GM23338 (cell line): Measurements from ENCODE around the gene HCAR2. TPM values are rescaled to one million over a fixed set of nuclear protein-coding genes. Genes with fewer than 3 reads are reported as not detected.
A peak's percentile ranks its signal among the peaks of the same experiment; 100 is the strongest.

ENCODE experiments used
- ATAC-seq: fragments of 200-7000 bp; cut with Tn5 transposase; 3 replicates; pipeline ENCODE4 v1.9.1; 2020
- DNase-seq: peaks from one replicate; pipeline ENCODE4 v3.0.0-alpha.2; 2015; ENCODE audit warnings: low spot score
- H2AFZ ChIP-seq: fragments of 200-600 bp; sonication (generic); 2 replicates; pipeline ENCODE4 v1.8.0; 2016; ENCODE audit warnings: antibody characterized with exemption, mild to moderate bottlenecking, moderate library complexity
- H3F3A ChIP-seq: fragments of 200-600 bp; sonication (generic); replicated peaks from 2 replicates; pipeline ENCODE4 v1.8.0; 2017; ENCODE audit warnings: antibody characterized with exemption, mixed run types, low read depth
- H3K27ac ChIP-seq: fragments of 200-600 bp; sonication (generic); 2 replicates; pipeline ENCODE4 v1.6.1; 2016; ENCODE audit warnings: low read depth
- H3K27me3 ChIP-seq: fragments of 200-600 bp; sonication (generic); 2 replicates; pipeline ENCODE4 v1.8.0; 2016; ENCODE audit warnings: mild to moderate bottlenecking, mixed run types, moderate library complexity; ENCODE audit not compliant: insufficient read depth
- H3K36me3 ChIP-seq: fragments of 200-600 bp; sonication (generic); 2 replicates; pipeline ENCODE4 v1.8.0; 2016; ENCODE audit warnings: mild to moderate bottlenecking; ENCODE audit not compliant: insufficient read depth
- H3K4me1 ChIP-seq: fragments of 200-600 bp; sonication (generic); 2 replicates; pipeline ENCODE4 v1.8.0; 2016; ENCODE audit warnings: mild to moderate bottlenecking, moderate library complexity; ENCODE audit not compliant: insufficient read depth
- H3K4me2 ChIP-seq: fragments of 200-600 bp; sonication (generic); 2 replicates; pipeline ENCODE4 v1.7.1; 2017; ENCODE audit warnings: mixed run types
- H3K4me3 ChIP-seq: fragments of 200-600 bp; sonication (generic); 2 replicates; pipeline ENCODE4 v1.6.1; 2016; ENCODE audit warnings: mixed run types
- H3K79me2 ChIP-seq: fragments of 200-600 bp; sonication (generic); replicated peaks from 2 replicates; pipeline ENCODE4 v1.8.0; 2017; ENCODE audit warnings: mild to moderate bottlenecking; ENCODE audit not compliant: insufficient read depth
- H3K9me2 ChIP-seq: fragments of 200-600 bp; sonication (generic); 2 replicates; pipeline ENCODE4 v1.8.0; 2017; ENCODE audit not compliant: insufficient read depth
- H4K20me1 ChIP-seq: fragments of 200-600 bp; sonication (generic); replicated peaks from 2 replicates; pipeline ENCODE4 v1.8.0; 2017; ENCODE audit warnings: mild to moderate bottlenecking; ENCODE audit not compliant: insufficient read depth
- H3K27ac Mint-ChIP-seq: 2 replicates; pipeline ENCODE4 v1.8.0; 2020; ENCODE audit warnings: inconsistent platforms, mild to moderate bottlenecking, moderate library complexity, mixed read lengths
- H3K27me3 Mint-ChIP-seq: 3 replicates; pipeline ENCODE4 v1.8.0; 2022; ENCODE audit warnings: low read depth, mild to moderate bottlenecking, moderate library complexity, mixed read lengths, inconsistent platforms; ENCODE audit not compliant: insufficient read depth, poor library complexity
- H3K36me3 Mint-ChIP-seq: 3 replicates; pipeline ENCODE4 v1.8.0; 2021; ENCODE audit warnings: low read depth, mild to moderate bottlenecking, inconsistent platforms, moderate library complexity, mixed read lengths
- H3K4me1 Mint-ChIP-seq: 3 replicates; pipeline ENCODE4 v1.8.0; 2020; ENCODE audit warnings: mild to moderate bottlenecking, inconsistent platforms, mixed read lengths
- H3K4me3 Mint-ChIP-seq: 3 replicates; pipeline ENCODE4 v1.8.0; 2021; ENCODE audit warnings: moderate library complexity, mild to moderate bottlenecking, inconsistent platforms, mixed read lengths
- H3K9me3 Mint-ChIP-seq: 3 replicates; pipeline ENCODE4 v1.8.0; 2020; ENCODE audit warnings: moderate library complexity, mild to moderate bottlenecking, inconsistent platforms, mixed read lengths
- CREB1 ChIP-seq: fragments of 250-450 bp; sonication (Bioruptor Pico); IDR thresholded peaks from 2 replicates; pipeline ENCODE4 v1.5.0; 2020; ENCODE audit warnings: low read depth, mild to moderate bottlenecking, moderate library complexity
- EZH2 ChIP-seq: fragments of 200-600 bp; sonication (generic); IDR thresholded peaks from one replicate; pipeline ENCODE4 v1.8.0; 2017; ENCODE audit warnings: antibody characterized with exemption, mild to moderate bottlenecking, low read depth; ENCODE audit not compliant: unreplicated experiment
- NANOG ChIP-seq: IDR thresholded peaks from 2 replicates; pipeline ENCODE4 v1.6.1; 2016; ENCODE audit warnings: antibody characterized with exemption, borderline replicate concordance
- POLR2AphosphoS5 ChIP-seq: IDR thresholded peaks from 2 replicates; pipeline ENCODE4 v1.6.1; 2016; ENCODE audit warnings: antibody characterized with exemption, low read depth
- STAT1 ChIP-seq: IDR thresholded peaks from one replicate; pipeline ENCODE4 v1.6.1; 2016; ENCODE audit warnings: antibody characterized with exemption; ENCODE audit not compliant: unreplicated experiment
- ZNF114 ChIP-seq: fragments of 250-450 bp; sonication (Bioruptor Pico); IDR thresholded peaks from 2 replicates; pipeline ENCODE4 v1.5.0; 2020; ENCODE audit warnings: mild to moderate bottlenecking, moderate library complexity
- ZNF331 ChIP-seq: fragments of 250-450 bp; sonication (Bioruptor Pico); IDR thresholded peaks from 2 replicates; pipeline ENCODE4 v1.5.0; 2020; ENCODE audit warnings: low read depth, mild to moderate bottlenecking, moderate library complexity
- polyA plus RNA-seq: library from polyadenylated mRNA; unstranded; fragments of >200 nt; fragmentation: Nextera tagmentation; extraction: Ambion mirVana; gene quantifications from 2 replicates; pipeline ENCODE4 v1.2.1, GENCODE V29; 2016
- total RNA-seq: library from RNA; depleted of rRNA; stranded (reverse); fragments of >200 nt; shearing (Covaris generic); gene quantifications from 2 replicates; pipeline ENCODE4 v1.2.3, GENCODE V29; 2014
- TF ChIP-seq, protein P1 (sequence below): IDR thresholded peaks from 2 replicates; pipeline ENCODE4 v1.6.1; 2016; ENCODE audit warnings: antibody characterized with exemption
- TF ChIP-seq, protein P2 (sequence below): fragments of 250-450 bp; sonication (Bioruptor Pico); IDR thresholded peaks from 2 replicates; pipeline ENCODE4 v1.5.0; 2020; ENCODE audit warnings: mild to moderate bottlenecking, moderate library complexity
- TF ChIP-seq, protein P3 (sequence below), 2 experiments: fragments of 200-600 bp in 1 of 2; sonication (generic) in 1 of 2; conservative IDR thresholded peaks; 2 replicates each; pipeline versions ENCODE4 v1.5.1 to v1.6.1; 2016 to 2017; ENCODE audit warnings: antibody characterized with exemption in 2 of 2, low read depth in 2 of 2, mild to moderate bottlenecking in 2 of 2, moderate library complexity in 1 of 2

HCAR2 gene
- total and polyA plus RNA-seq, 2 experiments from 2014 or later, result not detected

- DNase-seq, result peak; percentile 19
- Mint-ChIP-seq H3K27me3 (peaks cover 4% of the 10 kb centered on the region), H3K4me1 (peaks cover 6% of the 10 kb centered on the region), H3K9me3 (no peaks in the 10 kb centered on the region), H3K4me3 (no peak overlapping the region), H3K36me3 (no peaks in the 10 kb centered on the region), H3K27ac (no peak overlapping the region)
- Histone ChIP-seq H3K9me2 (no peaks in the 10 kb centered on the region), H3K79me2 (no peaks in the 10 kb centered on the region), H3F3A (no peaks in the 10 kb centered on the region), H3K27ac (0 out of 2 replicates have a peak overlapping the region, but pooled peaks have one; percentile 30), H4K20me1 (no peaks in the 10 kb centered on the region; the same call in 1 of the 2 replicates), H3K4me1 (peaks cover 7% of the 10 kb centered on the region; the same call in 1 of the 2 replicates), H3K4me2 (no peak overlapping the region), H3K36me3 (no peaks in the 10 kb centered on the region), H3K4me3 (no peak overlapping the region), H2AFZ (no peak overlapping the region), H3K27me3 (no peaks in the 10 kb centered on the region)
- peak; percentile 76 for ATAC-seq
- TF ChIP-seq NANOG, result no peak
Measured at GRCh38 chr12:122668268-122668667, 34.9 kb downstream of the HCAR2 start.

DNA sequence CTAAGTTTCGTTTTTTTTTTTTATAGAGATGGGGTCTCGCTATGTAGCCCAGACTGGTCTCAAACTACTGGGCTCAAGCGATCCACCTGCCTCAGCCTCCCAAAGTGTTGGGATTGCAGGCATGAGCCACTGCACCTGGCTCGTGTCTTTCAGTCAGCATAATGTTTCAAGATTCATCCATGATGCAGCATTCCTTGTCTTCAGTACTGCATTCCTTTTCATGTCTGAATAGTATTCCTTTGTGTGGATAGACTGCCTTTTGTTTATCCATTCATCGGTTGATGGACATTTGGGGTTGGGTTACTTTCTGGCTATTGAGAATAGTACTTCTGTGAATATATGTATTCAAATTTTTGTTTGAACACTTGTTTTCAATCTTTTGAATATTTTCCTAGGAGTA lies 37.4 kb downstream of the HCAR2 start:
- Histone ChIP-seq H3K79me2 (no peaks in the 10 kb centered on the region), H3K9me2 (no peaks in the 10 kb centered on the region), H3K27me3 (no peaks in the 10 kb centered on the region), H3K4me1 (no peaks in the 10 kb centered on the region), H3F3A (no peaks in the 10 kb centered on the region), H3K4me3 (no peak overlapping the region), H2AFZ (no peak overlapping the region), H3K36me3 (no peaks in the 10 kb centered on the region), H4K20me1 (no peaks in the 10 kb centered on the region; the same call in 1 of the 2 replicates), H3K4me2 (no peak overlapping the region), H3K27ac (no peak overlapping the region)
- no peak for ATAC-seq
- H3K4me1 Mint-ChIP-seq, result no peaks in the 10 kb centered on the region; the same call in 2 of the 3 replicates
- H3K4me3 Mint-ChIP-seq, result no peak overlapping the region
- H3K36me3 Mint-ChIP-seq, result no peaks in the 10 kb centered on the region
- H3K27me3 Mint-ChIP-seq, result peaks cover 4% of the 10 kb centered on the region
- no peak for DNase-seq
- H3K9me3 Mint-ChIP-seq, result no peaks in the 10 kb centered on the region
- no peak overlapping the region for H3K27ac Mint-ChIP-seq
- TF ChIP-seq ZNF331 (no peak), CREB1 (CRISPR knock-in tag) (no peak), EZH2 (no peak), ZNF114 (no peak), STAT1 (no peak), POLR2AphosphoS5 (no peak)
- TF ChIP-seq, protein P1, sequence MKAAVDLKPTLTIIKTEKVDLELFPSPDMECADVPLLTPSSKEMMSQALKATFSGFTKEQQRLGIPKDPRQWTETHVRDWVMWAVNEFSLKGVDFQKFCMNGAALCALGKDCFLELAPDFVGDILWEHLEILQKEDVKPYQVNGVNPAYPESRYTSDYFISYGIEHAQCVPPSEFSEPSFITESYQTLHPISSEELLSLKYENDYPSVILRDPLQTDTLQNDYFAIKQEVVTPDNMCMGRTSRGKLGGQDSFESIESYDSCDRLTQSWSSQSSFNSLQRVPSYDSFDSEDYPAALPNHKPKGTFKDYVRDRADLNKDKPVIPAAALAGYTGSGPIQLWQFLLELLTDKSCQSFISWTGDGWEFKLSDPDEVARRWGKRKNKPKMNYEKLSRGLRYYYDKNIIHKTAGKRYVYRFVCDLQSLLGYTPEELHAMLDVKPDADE, result no peak
- TF ChIP-seq, protein P2, sequence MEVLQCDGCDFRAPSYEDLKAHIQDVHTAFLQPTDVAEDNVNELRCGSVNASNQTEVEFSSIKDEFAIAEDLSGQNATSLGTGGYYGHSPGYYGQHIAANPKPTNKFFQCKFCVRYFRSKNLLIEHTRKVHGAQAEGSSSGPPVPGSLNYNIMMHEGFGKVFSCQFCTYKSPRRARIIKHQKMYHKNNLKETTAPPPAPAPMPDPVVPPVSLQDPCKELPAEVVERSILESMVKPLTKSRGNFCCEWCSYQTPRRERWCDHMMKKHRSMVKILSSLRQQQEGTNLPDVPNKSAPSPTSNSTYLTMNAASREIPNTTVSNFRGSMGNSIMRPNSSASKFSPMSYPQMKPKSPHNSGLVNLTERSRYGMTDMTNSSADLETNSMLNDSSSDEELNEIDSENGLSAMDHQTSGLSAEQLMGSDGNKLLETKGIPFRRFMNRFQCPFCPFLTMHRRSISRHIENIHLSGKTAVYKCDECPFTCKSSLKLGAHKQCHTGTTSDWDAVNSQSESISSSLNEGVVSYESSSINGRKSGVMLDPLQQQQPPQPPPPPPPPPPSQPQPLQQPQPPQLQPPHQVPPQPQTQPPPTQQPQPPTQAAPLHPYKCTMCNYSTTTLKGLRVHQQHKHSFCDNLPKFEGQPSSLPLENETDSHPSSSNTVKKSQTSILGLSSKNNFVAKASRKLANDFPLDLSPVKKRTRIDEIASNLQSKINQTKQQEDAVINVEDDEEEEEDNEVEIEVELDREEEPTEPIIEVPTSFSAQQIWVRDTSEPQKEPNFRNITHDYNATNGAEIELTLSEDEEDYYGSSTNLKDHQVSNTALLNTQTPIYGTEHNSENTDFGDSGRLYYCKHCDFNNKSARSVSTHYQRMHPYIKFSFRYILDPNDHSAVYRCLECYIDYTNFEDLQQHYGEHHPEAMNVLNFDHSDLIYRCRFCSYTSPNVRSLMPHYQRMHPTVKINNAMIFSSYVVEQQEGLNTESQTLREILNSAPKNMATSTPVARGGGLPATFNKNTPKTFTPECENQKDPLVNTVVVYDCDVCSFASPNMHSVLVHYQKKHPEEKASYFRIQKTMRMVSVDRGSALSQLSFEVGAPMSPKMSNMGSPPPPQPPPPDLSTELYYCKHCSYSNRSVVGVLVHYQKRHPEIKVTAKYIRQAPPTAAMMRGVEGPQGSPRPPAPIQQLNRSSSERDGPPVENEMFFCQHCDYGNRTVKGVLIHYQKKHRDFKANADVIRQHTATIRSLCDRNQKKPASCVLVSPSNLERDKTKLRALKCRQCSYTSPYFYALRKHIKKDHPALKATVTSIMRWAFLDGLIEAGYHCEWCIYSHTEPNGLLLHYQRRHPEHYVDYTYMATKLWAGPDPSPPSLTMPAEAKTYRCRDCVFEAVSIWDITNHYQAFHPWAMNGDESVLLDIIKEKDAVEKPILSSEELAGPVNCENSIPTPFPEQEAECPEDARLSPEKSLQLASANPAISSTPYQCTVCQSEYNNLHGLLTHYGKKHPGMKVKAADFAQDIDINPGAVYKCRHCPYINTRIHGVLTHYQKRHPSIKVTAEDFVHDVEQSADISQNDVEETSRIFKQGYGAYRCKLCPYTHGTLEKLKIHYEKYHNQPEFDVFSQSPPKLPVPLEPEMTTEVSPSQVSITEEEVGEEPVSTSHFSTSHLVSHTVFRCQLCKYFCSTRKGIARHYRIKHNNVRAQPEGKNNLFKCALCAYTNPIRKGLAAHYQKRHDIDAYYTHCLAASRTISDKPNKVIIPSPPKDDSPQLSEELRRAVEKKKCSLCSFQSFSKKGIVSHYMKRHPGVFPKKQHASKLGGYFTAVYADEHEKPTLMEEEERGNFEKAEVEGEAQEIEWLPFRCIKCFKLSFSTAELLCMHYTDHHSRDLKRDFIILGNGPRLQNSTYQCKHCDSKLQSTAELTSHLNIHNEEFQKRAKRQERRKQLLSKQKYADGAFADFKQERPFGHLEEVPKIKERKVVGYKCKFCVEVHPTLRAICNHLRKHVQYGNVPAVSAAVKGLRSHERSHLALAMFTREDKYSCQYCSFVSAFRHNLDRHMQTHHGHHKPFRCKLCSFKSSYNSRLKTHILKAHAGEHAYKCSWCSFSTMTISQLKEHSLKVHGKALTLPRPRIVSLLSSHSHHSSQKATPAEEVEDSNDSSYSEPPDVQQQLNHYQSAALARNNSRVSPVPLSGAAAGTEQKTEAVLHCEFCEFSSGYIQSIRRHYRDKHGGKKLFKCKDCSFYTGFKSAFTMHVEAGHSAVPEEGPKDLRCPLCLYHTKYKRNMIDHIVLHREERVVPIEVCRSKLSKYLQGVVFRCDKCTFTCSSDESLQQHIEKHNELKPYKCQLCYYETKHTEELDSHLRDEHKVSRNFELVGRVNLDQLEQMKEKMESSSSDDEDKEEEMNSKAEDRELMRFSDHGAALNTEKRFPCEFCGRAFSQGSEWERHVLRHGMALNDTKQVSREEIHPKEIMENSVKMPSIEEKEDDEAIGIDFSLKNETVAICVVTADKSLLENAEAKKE (CRISPR knock-in tag), result no peak
- TF ChIP-seq, protein P3, sequence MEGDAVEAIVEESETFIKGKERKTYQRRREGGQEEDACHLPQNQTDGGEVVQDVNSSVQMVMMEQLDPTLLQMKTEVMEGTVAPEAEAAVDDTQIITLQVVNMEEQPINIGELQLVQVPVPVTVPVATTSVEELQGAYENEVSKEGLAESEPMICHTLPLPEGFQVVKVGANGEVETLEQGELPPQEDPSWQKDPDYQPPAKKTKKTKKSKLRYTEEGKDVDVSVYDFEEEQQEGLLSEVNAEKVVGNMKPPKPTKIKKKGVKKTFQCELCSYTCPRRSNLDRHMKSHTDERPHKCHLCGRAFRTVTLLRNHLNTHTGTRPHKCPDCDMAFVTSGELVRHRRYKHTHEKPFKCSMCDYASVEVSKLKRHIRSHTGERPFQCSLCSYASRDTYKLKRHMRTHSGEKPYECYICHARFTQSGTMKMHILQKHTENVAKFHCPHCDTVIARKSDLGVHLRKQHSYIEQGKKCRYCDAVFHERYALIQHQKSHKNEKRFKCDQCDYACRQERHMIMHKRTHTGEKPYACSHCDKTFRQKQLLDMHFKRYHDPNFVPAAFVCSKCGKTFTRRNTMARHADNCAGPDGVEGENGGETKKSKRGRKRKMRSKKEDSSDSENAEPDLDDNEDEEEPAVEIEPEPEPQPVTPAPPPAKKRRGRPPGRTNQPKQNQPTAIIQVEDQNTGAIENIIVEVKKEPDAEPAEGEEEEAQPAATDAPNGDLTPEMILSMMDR (conservative IDR thresholded peaks at IDR 0.05; ENCODE audit: low read depth in 2 of 2), result no peak
